ENCODE results near the gene ZNF512.

Gene ZNF512

DNA sequence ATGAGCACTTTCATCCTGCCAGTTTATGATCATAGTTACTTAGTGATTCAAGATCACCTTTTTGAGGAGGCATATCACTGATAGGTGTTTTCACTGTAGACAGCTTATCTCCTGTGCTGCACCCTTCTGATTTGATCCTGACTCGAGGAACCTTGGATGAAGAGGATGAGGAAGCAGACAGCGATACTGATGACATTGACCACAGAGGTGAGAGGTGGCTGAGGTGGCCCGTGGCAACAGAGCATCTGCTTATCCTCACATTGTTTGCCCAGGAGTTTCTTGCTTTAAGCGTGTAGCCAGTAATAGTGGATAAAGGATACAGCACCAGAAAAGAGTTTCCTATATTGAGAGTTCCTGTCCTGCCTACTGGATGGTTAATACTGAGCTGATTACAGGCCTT is 64.9 kb downstream of the ZNF512 start:
- TF ChIP-seq, protein P1, sequence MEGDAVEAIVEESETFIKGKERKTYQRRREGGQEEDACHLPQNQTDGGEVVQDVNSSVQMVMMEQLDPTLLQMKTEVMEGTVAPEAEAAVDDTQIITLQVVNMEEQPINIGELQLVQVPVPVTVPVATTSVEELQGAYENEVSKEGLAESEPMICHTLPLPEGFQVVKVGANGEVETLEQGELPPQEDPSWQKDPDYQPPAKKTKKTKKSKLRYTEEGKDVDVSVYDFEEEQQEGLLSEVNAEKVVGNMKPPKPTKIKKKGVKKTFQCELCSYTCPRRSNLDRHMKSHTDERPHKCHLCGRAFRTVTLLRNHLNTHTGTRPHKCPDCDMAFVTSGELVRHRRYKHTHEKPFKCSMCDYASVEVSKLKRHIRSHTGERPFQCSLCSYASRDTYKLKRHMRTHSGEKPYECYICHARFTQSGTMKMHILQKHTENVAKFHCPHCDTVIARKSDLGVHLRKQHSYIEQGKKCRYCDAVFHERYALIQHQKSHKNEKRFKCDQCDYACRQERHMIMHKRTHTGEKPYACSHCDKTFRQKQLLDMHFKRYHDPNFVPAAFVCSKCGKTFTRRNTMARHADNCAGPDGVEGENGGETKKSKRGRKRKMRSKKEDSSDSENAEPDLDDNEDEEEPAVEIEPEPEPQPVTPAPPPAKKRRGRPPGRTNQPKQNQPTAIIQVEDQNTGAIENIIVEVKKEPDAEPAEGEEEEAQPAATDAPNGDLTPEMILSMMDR (conservative IDR thresholded peaks at IDR 0.05), result no peak
- no peak overlapping the region for H3K27ac ChIP-seq

- no peak overlapping the region for H3K27ac ChIP-seq
- TF ChIP-seq, protein P1 (conservative IDR thresholded peaks at IDR 0.05), result no peak
These were observed 68.2 kb downstream of the ZNF512 start for GRCh38 chr2:27651056-27651455.

DNA sequence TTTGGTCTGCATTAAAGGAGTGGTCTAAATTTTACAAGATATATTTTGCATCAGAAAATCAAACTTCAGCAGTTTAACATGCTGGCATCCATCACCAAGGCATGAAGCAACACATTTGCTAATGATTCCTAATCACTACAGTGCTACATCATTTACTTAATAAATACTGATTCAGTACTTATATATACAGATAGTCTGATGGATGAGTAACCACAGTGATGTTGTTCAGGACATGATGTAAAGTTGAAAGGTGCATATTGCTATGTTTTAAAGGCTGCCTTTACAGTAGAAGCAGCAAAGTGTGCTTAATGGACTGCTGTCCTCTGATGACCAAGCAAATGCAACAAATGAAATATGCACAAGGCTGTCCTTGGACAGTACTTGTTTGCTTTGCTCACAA is 69.5 kb downstream of the ZNF512 start:
- no peak overlapping the region for H3K27ac ChIP-seq

GRCh38 chr2:27652790-27653189 is 69.9 kb downstream of the ZNF512 start:
- no peak overlapping the region for H3K27ac ChIP-seq
- TF ChIP-seq, protein P1 (conservative IDR thresholded peaks at IDR 0.05), result no peak

More for the DNA sequence above, 69.5 kb downstream of the ZNF512 start:
- TF ChIP-seq, protein P1 (conservative IDR thresholded peaks at IDR 0.05), result no peak

- TF ChIP-seq, protein P1 (conservative IDR thresholded peaks at IDR 0.05), result no peak
- no peak overlapping the region for H3K27ac ChIP-seq
These were observed 70.6 kb downstream of the ZNF512 start for GRCh38 chr2:27653397-27653796.

DNA sequence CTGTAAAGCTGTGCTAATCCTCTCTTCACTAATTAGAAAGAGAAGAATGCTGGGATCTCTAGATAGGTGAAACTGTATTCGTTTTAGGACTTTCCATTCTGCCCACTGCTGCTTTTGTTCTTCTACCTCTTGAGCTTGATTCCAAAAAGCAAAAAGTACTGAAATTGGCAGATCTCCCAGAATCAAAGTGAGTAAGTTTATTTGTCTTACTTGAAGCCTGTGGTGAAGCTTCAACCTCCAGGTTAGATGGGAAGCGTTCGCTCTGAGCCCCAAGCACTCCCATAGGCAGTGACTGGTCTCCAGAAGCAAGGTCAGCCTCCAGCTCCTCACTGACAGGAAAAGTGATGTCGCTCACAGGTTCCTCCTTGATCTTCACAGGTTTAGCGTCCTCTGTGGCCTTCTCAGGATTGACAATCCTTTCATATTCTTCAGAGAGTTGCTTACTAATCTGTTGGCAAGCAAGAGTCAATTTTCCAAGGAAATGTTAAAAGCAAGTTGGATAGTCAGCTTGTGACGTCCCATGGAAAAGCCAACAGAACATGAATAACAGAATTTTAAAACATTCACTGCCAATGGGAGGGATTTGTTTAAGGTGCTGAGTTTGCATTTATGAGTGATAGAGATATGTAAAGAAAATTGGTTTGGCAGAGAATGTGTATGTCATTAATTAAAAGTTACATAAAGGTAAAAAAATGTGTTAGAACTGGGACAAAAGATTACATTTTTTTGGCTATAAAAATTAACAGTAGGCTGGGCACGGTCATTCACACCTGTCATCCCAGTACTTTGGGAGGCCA is 72.5 kb downstream of the ZNF512 start:
- TF ChIP-seq, protein P1 (conservative IDR thresholded peaks at IDR 0.05), result no peak

DNA sequence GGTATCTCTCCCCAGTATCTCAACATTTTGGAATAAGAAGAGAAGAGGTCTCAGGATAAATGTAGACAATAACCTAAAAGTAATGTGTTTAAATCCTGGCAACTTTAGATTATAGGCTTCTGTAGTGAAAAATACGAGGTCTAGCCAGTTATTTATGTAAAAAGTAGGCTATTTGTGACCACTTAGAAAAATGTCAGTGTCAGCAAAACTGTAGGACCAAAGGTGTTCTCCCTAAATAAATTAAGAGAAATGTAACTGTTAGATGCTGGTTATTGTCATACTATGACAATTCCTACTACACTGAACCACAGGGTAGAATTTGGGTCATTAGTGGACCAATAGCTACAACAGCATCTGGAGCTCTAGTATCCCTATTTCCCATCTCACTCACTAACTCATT is 78.5 kb downstream of the ZNF512 start:
- no peak overlapping the region for H3K27ac ChIP-seq
- TF ChIP-seq, protein P1 (conservative IDR thresholded peaks at IDR 0.05), result no peak

More for the DNA sequence above, 72.5 kb downstream of the ZNF512 start:
- H3K27ac ChIP-seq, result no peak overlapping the region
